Muscle layer of colon (tissue), 2 donors: Measurements from ENCODE around the gene ACADVL.

Experiments used
- H3K27ac ChIP-seq: one replicate; pipeline ENCODE4 v1.7.0; 2013; ENCODE audit warnings: low read depth, mild to moderate bottlenecking, low read length, moderate library complexity
- H3K27me3 ChIP-seq, 2 donors: one replicate each; pipeline ENCODE4 v1.7.0; 2013; ENCODE audit warnings: low read length in 2 of 2, mild to moderate bottlenecking in 2 of 2; ENCODE audit not compliant: insufficient read depth in 2 of 2, control insufficient read depth in 1 of 2
- H3K36me3 ChIP-seq: one replicate; pipeline ENCODE4 v1.7.0; 2013; ENCODE audit warnings: mild to moderate bottlenecking, low read length; ENCODE audit not compliant: insufficient read depth
- H3K4me1 ChIP-seq: one replicate; pipeline ENCODE4 v1.7.0; 2013; ENCODE audit warnings: mild to moderate bottlenecking, low read length; ENCODE audit not compliant: insufficient read depth
- H3K4me3 ChIP-seq, 2 donors: one replicate each; pipeline ENCODE4 v1.7.0; 2013; ENCODE audit warnings: low read length in 2 of 2, low read depth in 1 of 2, mild to moderate bottlenecking in 1 of 2, moderate library complexity in 1 of 2
- H3K9ac ChIP-seq: one replicate; pipeline ENCODE4 v1.7.0; 2013; ENCODE audit warnings: low read length
- H3K9me3 ChIP-seq: one replicate; pipeline ENCODE4 v1.7.0; 2013; ENCODE audit warnings: mild to moderate bottlenecking, low read length
- donor health status: abdominal sarcoma.
- donor health status: Adenocarcinoma of cecum.

Gene ACADVL

DNA sequence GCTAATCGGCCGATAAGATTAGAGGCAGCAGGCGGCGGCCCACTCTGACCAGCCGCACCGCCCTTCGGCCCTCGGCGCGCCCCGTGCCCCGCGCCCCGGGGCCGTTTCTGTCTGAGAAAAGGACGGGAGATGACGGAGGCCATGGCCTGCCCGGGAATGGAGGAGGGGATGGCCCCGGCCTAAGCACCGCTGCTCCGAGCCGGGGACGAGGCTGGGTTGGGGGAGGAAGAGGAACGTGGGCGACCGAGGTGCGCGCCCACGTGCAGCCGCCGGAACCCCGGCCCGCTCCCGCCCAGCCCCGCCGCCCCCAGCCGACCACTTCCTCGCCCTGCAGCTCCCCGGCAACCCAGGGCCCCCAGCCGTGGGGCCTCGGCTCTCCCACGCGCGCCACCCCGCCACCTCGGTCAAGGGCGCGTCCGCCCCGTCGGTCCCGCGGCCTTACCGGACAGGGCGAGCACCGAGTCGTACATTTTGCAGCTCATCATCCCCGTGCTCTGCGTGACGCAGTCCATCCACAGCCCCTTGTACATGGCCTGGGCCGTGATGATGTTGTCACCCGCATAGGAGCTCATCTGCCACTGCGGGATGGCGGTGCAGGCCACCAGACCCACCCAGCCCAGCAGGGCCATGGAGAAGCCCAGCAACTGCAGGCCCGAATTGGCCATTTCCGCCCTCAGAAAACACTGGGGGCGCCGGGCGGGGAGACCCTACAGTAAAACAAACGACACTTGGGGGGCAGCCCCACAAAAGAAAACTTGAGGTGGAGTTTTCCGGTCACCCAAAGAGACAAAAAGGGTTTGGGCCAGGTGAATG, 41.8 kb downstream of the ACADVL start:
- no peak overlapping the region for H3K27ac ChIP-seq
- peaks cover 15% of the 10 kb centered on the region for H3K36me3 ChIP-seq
- peaks cover 33 to 41% of the 10 kb centered on the region in 2 donors for H3K27me3 ChIP-seq
- H3K9me3 ChIP-seq = no peaks in the 10 kb centered on the region
- H3K4me1 ChIP-seq = no peaks in the 10 kb centered on the region
- H3K4me3 ChIP-seq = peak overlapping the region; percentile 14 to 21
- no peak overlapping the region for H3K9ac ChIP-seq

DNA sequence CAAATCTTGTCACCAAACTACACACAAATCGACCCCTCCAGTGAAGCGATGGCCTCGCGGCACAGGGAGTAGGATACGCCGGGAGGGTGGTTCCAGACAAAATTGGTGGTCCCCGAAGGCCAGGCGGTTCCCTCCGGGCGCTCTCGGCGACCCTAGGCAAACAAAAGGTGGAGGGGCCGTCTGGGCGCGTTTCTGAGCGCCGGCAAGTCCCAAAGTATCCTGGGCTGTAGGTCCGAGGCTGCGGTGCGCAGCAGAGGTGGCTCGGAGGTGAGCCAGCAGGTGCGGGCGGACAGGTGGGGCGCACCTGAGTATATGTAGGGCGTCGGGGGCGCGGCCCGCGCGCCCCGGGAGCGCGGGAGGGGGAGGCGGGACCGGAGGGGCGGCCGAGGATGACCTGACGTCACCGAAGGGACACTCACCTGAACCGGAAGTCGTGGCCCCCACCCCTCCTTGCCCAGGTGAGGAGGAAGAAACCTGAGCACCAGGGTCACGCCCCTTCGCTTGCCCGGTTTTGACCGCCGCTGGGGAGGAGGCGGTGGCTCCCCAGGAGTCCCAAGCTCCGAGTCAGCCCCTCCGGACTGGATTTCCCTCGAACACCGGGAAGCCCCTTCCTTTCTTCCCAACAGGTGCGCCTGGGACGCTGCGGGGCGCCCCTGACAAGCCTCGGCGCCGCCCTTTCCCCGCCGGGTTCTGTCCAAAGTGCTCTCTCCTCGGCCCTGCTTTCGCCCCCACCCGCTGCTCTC, 42.6 kb downstream of the ACADVL start, which contains the start of gene CLDN7:
Gene CLDN7, minus strand, starts transcription at position 287 of the 743 bp plus-strand sequence. CDS start 435 bp downstream, outside the sequence.
- H3K4me3 ChIP-seq = peak within 1 kb of the TSS; percentile 14 to 21
- H3K9ac ChIP-seq = no peak within 1 kb of the TSS
- H3K27ac ChIP-seq = no peak within 1 kb of the TSS
- no peaks in the 10 kb centered on the region for H3K4me1 ChIP-seq
- peaks cover 33 to 41% of the 10 kb centered on the region in 2 donors for H3K27me3 ChIP-seq
- no peaks in the 10 kb centered on the region for H3K9me3 ChIP-seq
- peaks cover 11% of the 10 kb centered on the region for H3K36me3 ChIP-seq

DNA sequence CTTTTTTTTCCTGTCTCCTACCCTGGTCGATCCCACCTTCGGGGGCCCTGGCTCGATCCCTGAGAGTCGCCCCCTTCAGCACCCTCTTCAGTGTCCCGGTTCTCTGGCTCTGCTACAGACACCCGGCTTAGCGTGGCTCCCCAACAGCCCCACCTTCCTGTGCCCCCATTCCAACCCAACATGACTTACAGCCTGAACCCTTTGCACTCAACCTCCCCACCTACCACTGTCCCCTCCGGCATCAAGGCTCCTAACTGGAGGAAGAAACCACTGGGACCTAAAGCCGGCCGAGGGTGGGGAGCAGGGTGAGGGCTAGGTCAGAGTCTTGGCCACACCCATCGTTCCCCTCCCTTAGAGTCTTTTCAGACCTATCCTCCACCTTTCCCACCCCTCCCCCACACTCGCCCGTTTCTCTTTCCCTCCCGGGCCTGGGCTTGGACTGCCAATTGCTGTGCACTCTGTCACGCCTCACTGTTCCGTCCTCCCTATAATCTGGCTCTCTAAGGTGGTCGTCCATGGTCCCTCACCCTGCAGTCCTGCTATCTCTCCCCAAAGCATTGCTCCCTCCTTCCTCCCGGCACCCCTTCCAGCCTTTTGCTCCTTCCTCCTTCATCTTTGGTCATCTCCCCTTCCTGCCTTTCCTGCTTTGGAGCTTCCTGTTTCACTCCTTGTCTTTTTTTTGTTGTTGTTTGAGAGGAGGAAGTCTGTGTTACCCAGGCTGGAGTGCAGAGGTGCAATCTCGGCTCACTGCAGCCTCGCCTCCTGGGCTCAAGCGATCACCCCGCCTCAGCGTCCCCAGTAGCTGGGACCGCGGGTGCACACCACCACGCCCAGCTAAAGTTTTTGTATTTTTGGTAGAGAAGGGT, 43.4 kb downstream of the ACADVL start:
- peaks cover 33 to 41% of the 10 kb centered on the region in 2 donors for H3K27me3 ChIP-seq
- peaks cover 11% of the 10 kb centered on the region for H3K36me3 ChIP-seq
- H3K4me3 ChIP-seq = no peak overlapping the region
- no peak overlapping the region for H3K9ac ChIP-seq
- no peaks in the 10 kb centered on the region for H3K9me3 ChIP-seq
- no peaks in the 10 kb centered on the region for H3K4me1 ChIP-seq
- H3K27ac ChIP-seq = no peak overlapping the region

DNA sequence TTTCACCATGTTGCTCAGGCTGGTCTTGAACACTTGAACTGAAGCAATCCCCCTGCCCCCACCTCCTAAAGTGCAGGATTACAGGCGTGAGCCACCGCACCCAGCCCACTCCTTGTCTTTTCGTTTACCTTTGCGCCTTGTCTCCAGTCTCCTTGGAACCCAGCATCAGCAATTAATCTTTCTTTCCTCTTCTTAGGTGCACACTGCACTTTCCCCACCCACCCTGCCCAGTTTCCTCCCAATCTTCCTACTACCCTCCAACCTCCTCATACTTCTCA, 44.0 kb downstream of the ACADVL start:
- no peaks in the 10 kb centered on the region for H3K9me3 ChIP-seq
- peaks cover 33 to 41% of the 10 kb centered on the region in 2 donors for H3K27me3 ChIP-seq
- no peak overlapping the region for H3K9ac ChIP-seq
- peaks cover 6% of the 10 kb centered on the region for H3K36me3 ChIP-seq
- H3K27ac ChIP-seq = no peak overlapping the region
- no peak overlapping the region for H3K4me3 ChIP-seq
- no peaks in the 10 kb centered on the region for H3K4me1 ChIP-seq

DNA sequence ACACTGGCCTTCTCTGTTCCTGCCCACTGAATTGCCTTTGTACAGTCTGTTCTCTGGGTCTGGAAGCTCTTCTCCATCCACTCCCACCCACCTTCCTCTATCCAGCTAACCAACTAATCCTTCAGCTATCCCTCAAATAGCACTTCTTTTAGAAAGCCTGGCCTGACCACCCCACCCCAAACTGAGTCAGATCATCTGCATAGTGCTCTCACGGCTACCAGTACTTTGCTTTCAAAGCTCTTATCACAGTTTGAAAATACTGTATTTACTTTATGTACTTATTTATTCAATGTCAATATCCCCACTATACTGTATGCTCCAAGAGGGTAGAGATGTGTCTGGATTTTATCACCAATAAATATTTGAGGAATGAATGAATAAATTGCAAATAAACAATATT, 47.0 kb downstream of the ACADVL start:
- Histone ChIP-seq H3K4me1 (no peaks in the 10 kb centered on the region), H3K9me3 (no peaks in the 10 kb centered on the region), H3K4me3 (no peak overlapping the region), H3K27me3 (peaks cover 25% of the 10 kb centered on the region in 2 donors), H3K36me3 (no peaks in the 10 kb centered on the region), H3K9ac (no peak overlapping the region), H3K27ac (no peak overlapping the region)
